Keratinocyte (primary cell): ENCODE data around the gene ZBTB24. TPM values are rescaled to one million over a fixed set of nuclear protein-coding genes. Genes with fewer than 3 reads are reported as not detected.

Experiments used
- DNase-seq: peaks from one replicate; pipeline ENCODE4 v3.0.0-alpha.2; 2011; ENCODE audit warnings: low read depth, missing footprints, low spot score
- FAIRE-seq: peaks from 2 replicates; lab custom pipeline; 2011; peaks lifted over from hg19 to GRCh38; lab: Jason Lieb, UNC
- H2AFZ ChIP-seq: 2 replicates; pipeline ENCODE4 v1.6.0; 2012; ENCODE audit warnings: low read length, control low read depth, inconsistent platforms; ENCODE audit not compliant: control insufficient read depth
- H3K27ac ChIP-seq: 2 replicates; pipeline ENCODE4 v1.5.1; 2011; ENCODE audit warnings: low read length; ENCODE audit not compliant: control insufficient read depth, insufficient read depth
- H3K27me3 ChIP-seq: 3 replicates; pipeline ENCODE4 v1.6.0; 2011; ENCODE audit warnings: low read length; ENCODE audit not compliant: control insufficient read depth, insufficient read depth; ENCODE audit errors: extremely low read depth
- H3K36me3 ChIP-seq, 2 experiments: 2 replicates in 1 of 2; 3 replicates in 1 of 2; pipeline ENCODE4 v1.5.1; 2011; ENCODE audit warnings: low read length in 2 of 2, mild to moderate bottlenecking in 1 of 2; ENCODE audit not compliant: control insufficient read depth in 2 of 2, insufficient read depth in 2 of 2; ENCODE audit errors: extremely low read depth in 1 of 2
- H3K4me1 ChIP-seq: 3 replicates; pipeline ENCODE4 v1.5.1; 2011; ENCODE audit warnings: low read length; ENCODE audit not compliant: control insufficient read depth, insufficient read depth; ENCODE audit errors: extremely low read depth
- H3K4me2 ChIP-seq: 3 replicates; pipeline ENCODE4 v1.6.0; 2011; ENCODE audit warnings: low read depth, low read length; ENCODE audit not compliant: control insufficient read depth, insufficient read depth; ENCODE audit errors: extremely low read depth
- H3K4me3 ChIP-seq, 3 experiments: fragments of 200-600 bp in 1 of 3; sonication (generic) in 1 of 3; 2 replicates in 2 of 3; 3 replicates in 1 of 3; pipeline ENCODE4 v1.5.1; 2011 to 2016; ENCODE audit warnings: low read length in 3 of 3, mild to moderate bottlenecking in 3 of 3, control low read depth in 2 of 3, inconsistent platforms in 1 of 3, low read depth in 1 of 3, mixed read lengths in 1 of 3, mixed run types in 1 of 3, moderate library complexity in 1 of 3; ENCODE audit not compliant: control insufficient read depth in 2 of 3, insufficient read depth in 2 of 3; ENCODE audit errors: extremely low read depth in 1 of 3
- H3K79me2 ChIP-seq: 2 replicates; pipeline ENCODE4 v1.6.0; 2012; ENCODE audit warnings: low read length; ENCODE audit not compliant: control insufficient read depth, insufficient read depth
- H3K9ac ChIP-seq: 3 replicates; pipeline ENCODE4 v1.6.0; 2011; ENCODE audit warnings: low read length; ENCODE audit not compliant: control insufficient read depth, insufficient read depth; ENCODE audit errors: extremely low read depth
- H3K9me1 ChIP-seq: 3 replicates; pipeline ENCODE4 v1.6.0; 2011; ENCODE audit warnings: low read length; ENCODE audit not compliant: control insufficient read depth, insufficient read depth; ENCODE audit errors: extremely low read depth
- H3K9me3 ChIP-seq: 2 replicates; pipeline ENCODE4 v1.5.1; 2012; ENCODE audit warnings: low read depth, low read length; ENCODE audit not compliant: control insufficient read depth
- H4K20me1 ChIP-seq: 3 replicates; pipeline ENCODE4 v1.6.0; 2011; ENCODE audit warnings: low read length; ENCODE audit not compliant: control insufficient read depth, insufficient read depth; ENCODE audit errors: extremely low read depth
- CTCF ChIP-seq, 3 experiments: IDR thresholded peaks in 1 of 3; conservative IDR thresholded peaks in 1 of 3; optimal IDR thresholded peaks in 1 of 3; 2 replicates in 2 of 3; 3 replicates in 1 of 3; pipeline versions ENCODE3 to v1.5.1; 2011; ENCODE audit warnings: low read length in 3 of 3, mild to moderate bottlenecking in 3 of 3, moderate library complexity in 2 of 3, control low read depth in 1 of 3, inconsistent platforms in 1 of 3; ENCODE audit not compliant: insufficient read depth in 2 of 3; ENCODE audit errors: extremely low read depth in 1 of 3
- EZH2 ChIP-seq: IDR thresholded peaks from one replicate; pipeline ENCODE4 v1.6.1; 2012; ENCODE audit warnings: inconsistent platforms, mild to moderate bottlenecking, low read length, moderate library complexity
- dilution Hi-C: fragments of 300-500 bp; cut with MboI; formaldehyde crosslinking; loops from one replicate; pipeline ENCODE4 v1.7.0; 2020; ENCODE audit warnings: low sequenced_read_pairs; ENCODE audit not compliant: extremely low pct_ligation_motif_present
- polyA plus RNA-seq, 5 experiments: library from polyadenylated mRNA; depleted of rRNA in 3 of 5; stranded (reverse) in 3 of 5; stranded (forward) in 1 of 5; unstranded in 1 of 5; fragments of >200 nt; gene quantifications; 1 replicate in 1 of 5; 2 replicates in 3 of 5; 3 replicates in 1 of 5; pipeline versions ENCODE4 v1.2.1 to v1.2.3, GENCODE V29; 2011 to 2012; ENCODE audit warnings: missing spikeins in 2 of 5, low read depth in 1 of 5, low replicate concordance in 1 of 5

ZBTB24 gene
- polyA plus RNA-seq, 1 donor (not counting 4 experiments of a cell fraction or from before 2014, with no cell fraction given): 4.6 TPM

GRCh38 chr6:109473120-109473519, 9.9 kb downstream of the ZBTB24 start:
- Histone ChIP-seq H3K79me2 (peaks cover 17% of the 10 kb centered on the region), H3K9me3 (no peaks in the 10 kb centered on the region), H3K27me3 (no peaks in the 10 kb centered on the region), H3K9me1 (no peaks in the 10 kb centered on the region), H3K9ac (no peak overlapping the region), H3K4me1 (no peaks in the 10 kb centered on the region), H2AFZ (no peak overlapping the region), H3K27ac (no peak overlapping the region), H4K20me1 (peaks cover 3% of the 10 kb centered on the region), H3K4me3 (no peak overlapping the region), H3K36me3 (peaks cover 41% of the 10 kb centered on the region in 2 experiments), H3K4me2 (no peak overlapping the region)
- no peak for FAIRE-seq
- TF ChIP-seq EZH2 (no peak), CTCF (optimal IDR thresholded peaks at IDR 0.05 in 1 of 3, IDR thresholded peaks at IDR 0.05 in 1 of 3, conservative IDR thresholded peaks at IDR 0.05 in 1 of 3; ENCODE audit: extremely low read depth in 1 of 3, insufficient read depth in 2 of 3, low read length in 3 of 3) (no peak)
- no peak for DNase-seq
- dilution Hi-C loops: no loop called here

GRCh38 chr6:109472132-109472995, 10.7 kb downstream of the ZBTB24 start:
- no peaks in the 10 kb centered on the region for H3K9me3 ChIP-seq
- no peaks in the 10 kb centered on the region for H3K4me1 ChIP-seq
- no peak overlapping the region for H3K9ac ChIP-seq
- no peaks in the 10 kb centered on the region for H3K27me3 ChIP-seq
- H3K36me3 ChIP-seq: peaks cover 37 to 42% of the 10 kb centered on the region in 2 experiments
- no peak overlapping the region for H3K4me3 ChIP-seq
- DNase-seq (no peak), FAIRE-seq (no peak)
- H3K27ac ChIP-seq: no peak overlapping the region
- H4K20me1 ChIP-seq: no peaks in the 10 kb centered on the region
- no peak overlapping the region for H2AFZ ChIP-seq
- no peak overlapping the region for H3K4me2 ChIP-seq
- no peaks in the 10 kb centered on the region for H3K9me1 ChIP-seq
- dilution Hi-C loops: no loop called here
- TF ChIP-seq CTCF (optimal IDR thresholded peaks at IDR 0.05 in 1 of 3, IDR thresholded peaks at IDR 0.05 in 1 of 3, conservative IDR thresholded peaks at IDR 0.05 in 1 of 3; ENCODE audit: extremely low read depth in 1 of 3, insufficient read depth in 2 of 3, low read length in 3 of 3): no peak
- no peak for TF ChIP-seq EZH2
- H3K79me2 ChIP-seq: peaks cover 9% of the 10 kb centered on the region
